HS-5 (cell line): ENCODE results near the gene TOM1L2.

Experiments used
- DNase-seq: peaks from one replicate; pipeline ENCODE4 v3.0.0-alpha.2; 2012; ENCODE audit warnings: low read depth

Gene TOM1L2

DNA sequence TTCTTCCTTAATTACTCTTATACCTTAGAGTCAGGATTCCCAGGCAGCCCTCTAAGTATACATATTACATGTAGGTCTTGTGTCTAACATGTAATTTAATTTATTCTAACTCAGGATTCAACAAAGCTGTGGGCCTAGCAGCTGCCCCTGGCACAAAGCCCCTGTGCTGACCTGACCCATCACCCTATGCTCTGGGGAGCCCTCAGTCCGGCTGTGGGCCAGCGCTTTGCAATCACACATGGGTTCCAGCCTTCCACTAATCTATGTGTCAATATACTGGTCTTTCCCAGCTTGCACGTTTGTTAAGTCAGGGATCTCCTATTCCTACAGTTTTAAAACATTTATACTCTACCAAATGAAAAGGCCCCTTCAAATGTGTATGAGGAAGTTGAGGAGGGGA, 72.7 kb downstream of the TOM1L2 start:
- no peak for DNase-seq

DNA sequence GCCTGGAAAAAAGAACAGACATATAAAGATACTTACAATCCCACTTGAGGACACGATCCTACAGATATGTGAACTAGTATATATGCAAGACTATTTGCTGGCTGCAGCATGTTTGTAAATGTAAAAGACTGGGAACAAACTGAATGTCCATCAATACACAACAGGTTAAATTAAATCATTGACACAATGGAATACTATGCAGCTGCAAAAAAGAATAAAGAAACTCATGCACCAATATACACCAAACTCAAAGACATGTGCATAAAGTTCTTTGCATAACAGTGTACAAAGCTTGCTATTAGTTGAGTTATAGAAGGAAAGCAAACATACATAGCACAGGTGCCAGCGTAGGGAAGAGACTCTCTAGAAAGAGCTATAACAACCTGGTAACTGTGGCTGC, 73.5 kb downstream of the TOM1L2 start:
- no peak for DNase-seq

DNA sequence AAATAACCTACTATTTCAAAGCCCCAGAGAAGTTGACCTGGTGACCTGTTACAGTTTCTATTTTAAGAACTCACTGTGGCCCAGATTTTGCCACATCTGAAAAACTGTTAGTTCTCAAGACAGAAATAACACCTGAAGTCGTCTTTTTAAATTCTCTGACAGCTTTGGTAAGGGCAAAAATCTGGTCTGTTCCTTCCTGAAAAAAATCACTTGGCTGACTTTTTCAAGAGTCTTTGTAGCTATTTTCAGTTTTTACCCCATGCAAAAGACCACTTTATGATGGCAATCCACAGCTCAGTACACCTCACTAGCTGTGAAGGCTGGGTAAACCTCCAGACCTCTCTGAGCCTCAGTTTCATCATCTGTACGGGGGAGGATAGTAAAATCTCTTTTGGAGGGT, 74.8 kb downstream of the TOM1L2 start:
- no peak for DNase-seq

DNA sequence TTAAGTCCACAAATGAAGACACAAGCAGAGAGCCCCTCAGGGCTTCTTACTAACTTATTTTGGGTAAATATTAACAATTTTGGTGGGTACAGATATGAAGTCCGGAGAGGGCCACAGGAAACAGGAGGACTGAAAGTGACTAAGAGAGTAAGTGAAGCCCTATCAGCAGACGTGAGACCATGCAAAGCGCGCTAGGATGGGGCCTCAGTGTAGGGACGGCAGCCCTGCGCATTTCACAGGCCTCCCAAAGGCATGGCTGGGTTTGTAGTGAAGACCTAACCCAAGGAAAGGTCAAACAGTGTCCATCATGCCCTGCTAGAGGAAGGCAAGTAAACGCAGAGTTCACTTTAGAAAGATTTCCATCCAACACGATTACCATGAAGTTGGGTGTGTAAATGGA, 75.5 kb downstream of the TOM1L2 start:
- no peak for DNase-seq

DNA sequence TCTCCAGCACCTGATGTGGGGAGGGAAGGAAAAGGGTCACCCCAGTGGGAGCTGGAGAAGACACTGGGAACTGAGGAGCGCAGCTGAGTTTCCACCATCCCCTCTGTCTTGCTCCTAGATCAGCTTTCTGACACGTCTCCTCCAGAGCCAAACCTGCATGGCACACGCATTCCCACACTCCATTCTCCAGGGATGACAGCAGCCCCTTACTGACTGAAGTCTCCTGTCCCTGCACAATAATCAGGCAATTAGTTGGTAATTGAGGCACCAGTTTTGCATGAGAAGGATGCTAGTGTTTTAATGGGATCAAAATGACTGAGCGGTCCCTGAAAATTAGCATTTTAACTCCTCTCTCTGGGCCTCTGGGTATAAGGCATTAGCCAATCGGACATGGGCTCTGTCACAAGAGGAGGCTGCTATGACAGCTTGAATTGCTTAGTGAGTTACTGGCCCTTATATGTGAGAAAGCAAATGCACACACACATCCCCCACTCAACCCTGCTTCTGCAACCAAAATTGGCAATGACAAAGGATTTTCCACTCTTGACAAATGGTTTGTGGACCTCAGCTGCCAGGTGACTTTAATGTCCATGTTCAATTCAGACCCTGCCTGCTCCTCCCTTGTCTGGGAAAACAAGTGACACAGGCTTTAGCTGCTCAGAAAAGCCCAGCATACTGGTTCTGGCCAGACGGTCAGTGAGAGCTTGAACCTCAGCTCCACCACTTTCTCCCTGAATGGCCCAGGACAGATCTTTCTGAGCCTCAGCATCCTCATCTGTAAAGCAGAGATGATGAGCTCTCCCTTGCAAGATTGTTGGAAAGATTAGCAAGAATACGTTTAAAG, 78.2 kb downstream of the TOM1L2 start:
- no peak for DNase-seq

DNA sequence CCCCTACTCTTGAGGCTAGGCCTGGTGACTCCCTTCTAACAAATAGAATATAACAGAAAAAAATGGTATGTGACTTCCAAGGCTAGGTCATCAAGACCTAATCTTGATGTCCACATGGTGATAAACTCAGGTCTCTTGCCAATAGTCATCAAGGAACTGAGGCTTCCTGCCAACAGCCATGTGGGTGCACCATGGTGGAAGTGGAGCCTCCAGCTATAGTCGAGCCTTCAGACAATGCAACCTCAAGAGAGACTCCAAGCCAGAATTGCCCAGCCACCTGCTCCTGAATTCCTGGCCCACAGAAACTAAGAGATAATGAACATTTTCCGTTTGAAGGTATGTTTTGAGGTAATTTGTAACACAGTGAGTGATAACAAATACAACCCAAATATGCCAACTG, 79.5 kb downstream of the TOM1L2 start:
- no peak for DNase-seq

DNA sequence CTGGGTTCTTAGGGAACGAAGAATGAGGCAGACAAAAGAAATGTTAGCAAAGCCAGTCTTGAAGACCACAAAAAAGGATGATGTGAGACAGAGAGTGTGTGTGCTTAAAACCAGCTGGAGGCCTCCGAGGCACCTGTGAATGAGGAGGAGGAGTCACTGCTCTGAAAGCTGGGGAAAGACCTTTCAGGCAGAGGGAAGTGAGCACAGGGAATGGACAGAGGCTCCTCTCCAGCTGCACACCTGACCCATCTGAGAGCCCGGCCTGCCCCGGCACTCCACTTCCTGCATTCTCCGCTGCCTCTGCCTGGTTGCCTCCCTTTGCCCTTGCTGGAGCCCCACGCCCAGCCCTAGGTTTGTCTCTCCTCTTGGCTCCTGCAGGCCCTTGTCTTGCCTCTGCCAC, 80.2 kb downstream of the TOM1L2 start:
- DNase-seq: no peak

DNA sequence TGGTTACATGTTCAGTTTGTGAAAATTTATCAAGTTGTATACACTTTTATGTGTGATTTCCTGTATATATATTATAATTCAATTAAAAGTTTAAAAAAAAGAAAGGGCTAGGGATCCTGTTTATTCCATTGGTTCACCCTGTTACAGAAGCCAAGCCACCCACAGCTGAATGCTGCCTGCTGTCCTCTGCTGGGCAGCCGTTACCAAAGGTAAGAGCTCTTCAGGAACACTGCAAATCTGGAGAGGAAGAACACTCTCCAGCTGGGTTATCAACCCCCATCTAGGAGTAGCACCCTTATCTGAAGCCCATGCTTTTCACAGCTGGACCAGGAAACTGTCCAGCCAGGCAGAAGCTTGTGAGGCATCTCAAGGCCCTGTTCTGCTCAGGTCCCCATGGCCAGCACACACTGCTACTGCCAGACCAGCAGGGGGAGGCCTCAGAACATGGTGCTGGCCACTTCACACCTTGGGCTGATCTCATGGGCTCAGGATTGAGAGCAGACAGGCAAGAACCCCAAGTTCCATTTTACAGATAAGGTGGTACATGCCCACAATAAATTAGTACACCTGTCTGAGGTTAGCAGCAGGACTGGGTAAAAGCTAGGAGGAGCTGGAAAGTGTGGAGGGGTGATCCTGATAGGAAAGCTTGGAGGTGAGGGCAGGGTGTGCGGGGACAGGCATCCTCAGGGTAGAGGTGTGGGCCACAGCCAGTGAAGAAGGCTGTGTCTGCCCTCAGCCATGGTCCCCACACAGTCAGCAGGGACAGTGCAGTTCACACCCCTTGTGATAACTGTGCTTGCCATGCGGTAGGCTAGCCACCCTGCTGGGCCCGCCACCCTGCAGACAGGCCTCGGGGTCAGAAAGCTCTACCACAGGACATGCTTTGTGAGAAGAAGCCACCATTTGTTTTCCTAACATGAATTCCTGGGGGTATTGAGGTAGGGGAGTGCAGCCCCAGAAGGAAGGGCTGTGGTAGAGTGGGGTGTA, 81.1 kb downstream of the TOM1L2 start:
- no peak for DNase-seq

DNA sequence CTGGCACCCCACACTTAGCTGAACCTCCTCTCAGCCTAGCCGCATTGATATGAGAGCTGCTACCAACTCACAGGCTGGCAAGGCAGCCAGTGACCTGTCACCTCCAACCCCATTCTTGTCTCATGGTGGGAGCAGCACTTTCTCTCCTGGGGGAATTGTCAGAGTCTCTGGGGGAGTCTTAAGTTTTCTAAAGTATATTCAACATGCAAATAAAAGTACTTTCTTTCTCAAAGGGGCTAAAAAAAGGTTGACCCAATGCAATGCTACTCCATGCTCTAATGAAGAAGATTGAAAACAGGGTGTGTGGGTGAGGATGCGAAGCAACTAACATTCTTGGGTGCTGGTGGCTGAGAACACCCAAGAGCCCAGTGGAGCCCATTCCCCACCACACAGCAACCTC, 82.3 kb downstream of the TOM1L2 start:
- no peak for DNase-seq

DNA sequence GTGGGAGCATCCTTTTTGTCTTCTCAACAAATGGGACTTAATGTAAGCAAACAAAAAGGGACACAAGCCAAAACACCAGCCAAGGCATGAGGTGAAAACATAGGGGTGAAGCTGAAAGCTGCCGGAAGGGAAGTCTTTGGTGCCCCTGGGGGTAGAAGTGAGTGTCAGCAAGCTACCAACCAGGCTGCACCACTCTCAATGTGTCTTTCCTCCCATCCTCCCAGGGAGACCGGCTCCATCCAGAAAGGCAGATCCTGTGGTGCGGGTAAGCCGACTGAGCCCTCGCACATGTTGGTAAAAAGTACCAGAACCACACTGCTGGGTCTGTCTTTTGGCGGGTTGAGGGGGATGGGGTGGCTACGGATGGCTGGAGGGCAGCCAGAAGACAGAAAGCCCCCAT, 83.4 kb downstream of the TOM1L2 start:
- DNase-seq: no peak

DNA sequence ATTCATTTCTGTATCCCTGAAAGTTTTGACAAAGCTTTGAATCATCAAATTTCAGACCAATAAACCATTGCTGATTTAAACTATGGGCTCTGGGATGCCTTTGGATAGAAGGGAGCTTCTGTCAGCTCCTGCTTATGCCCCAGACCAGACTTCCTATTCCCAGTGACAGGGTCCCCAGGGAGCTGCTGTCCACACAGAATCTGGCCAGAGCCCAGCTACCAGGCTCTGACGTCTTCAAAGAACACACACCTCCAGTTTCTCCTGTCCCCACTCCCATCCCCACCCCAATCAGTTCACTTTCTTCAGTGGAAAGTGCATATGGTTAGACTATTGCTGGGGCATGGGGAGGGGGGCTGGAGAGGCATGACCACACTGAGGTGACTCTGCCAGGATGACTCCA, 83.8 kb downstream of the TOM1L2 start:
- DNase-seq: no peak

DNA sequence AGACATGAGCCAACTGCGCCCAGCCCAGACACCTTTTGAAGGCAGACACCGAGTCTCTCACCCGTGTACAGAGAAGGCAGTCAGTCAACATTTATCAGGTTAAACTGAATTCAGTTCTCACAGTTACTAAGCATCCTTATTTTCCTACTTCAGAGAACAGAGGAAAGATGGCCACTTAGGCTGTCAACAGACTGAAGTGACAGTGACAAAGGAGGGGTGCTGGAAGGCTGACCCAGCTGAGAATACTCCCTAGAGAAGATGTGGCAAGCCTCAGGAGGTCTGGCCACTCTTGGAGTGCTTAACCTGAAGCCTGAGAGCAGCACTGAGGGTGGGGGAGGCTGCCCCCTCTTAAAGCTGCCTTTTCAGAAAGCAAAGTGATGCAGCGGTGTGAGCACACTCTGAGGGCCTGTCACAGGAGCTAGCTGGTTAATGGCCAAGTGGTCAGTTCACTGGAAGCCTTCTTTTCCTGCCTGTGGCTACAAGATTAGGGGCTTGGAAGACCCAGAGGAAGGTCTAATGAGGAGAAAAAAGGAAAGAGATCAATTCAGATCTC, 84.4 kb downstream of the TOM1L2 start:
- no peak for DNase-seq

DNA sequence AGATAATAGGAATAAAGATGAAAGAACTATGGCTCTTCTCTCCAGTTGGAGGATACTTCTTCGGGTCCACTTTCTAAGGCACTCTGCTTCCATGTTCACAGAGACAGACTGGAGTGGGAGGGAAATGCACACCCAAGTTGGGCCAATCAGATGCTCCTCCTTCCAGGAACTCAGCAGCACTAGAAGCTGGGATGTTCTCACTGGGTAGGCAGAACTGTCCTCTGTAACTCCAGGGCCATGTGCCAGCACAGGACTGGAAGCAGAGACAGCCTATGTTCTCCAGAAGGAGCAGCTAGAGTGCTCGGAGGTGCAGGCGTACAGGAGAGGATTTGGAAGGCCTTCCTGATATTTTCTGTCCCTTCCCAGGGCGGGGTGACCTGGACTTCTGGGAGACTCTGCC, 85.5 kb downstream of the TOM1L2 start:
- DNase-seq: no peak

DNA sequence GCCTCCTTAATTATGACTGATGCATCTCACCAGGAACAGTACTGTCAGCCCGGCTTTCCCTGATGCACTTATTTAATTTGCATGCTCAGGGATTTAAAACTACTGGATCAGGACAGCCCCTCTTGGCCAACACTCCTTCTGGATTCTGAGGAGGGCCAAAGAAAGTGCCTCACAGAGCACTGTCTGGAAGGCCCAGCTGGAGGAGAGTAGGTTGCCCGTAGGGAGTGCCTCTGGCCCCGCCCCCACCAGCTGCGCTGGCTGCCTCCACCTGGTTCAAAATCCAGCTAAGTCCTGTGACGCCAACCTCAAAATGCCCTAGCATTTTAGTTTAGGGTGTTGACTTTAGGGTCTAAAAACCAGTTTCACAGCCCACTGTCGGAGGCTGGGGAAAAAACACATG, 86.0 kb downstream of the TOM1L2 start:
- DNase-seq: no peak

DNA sequence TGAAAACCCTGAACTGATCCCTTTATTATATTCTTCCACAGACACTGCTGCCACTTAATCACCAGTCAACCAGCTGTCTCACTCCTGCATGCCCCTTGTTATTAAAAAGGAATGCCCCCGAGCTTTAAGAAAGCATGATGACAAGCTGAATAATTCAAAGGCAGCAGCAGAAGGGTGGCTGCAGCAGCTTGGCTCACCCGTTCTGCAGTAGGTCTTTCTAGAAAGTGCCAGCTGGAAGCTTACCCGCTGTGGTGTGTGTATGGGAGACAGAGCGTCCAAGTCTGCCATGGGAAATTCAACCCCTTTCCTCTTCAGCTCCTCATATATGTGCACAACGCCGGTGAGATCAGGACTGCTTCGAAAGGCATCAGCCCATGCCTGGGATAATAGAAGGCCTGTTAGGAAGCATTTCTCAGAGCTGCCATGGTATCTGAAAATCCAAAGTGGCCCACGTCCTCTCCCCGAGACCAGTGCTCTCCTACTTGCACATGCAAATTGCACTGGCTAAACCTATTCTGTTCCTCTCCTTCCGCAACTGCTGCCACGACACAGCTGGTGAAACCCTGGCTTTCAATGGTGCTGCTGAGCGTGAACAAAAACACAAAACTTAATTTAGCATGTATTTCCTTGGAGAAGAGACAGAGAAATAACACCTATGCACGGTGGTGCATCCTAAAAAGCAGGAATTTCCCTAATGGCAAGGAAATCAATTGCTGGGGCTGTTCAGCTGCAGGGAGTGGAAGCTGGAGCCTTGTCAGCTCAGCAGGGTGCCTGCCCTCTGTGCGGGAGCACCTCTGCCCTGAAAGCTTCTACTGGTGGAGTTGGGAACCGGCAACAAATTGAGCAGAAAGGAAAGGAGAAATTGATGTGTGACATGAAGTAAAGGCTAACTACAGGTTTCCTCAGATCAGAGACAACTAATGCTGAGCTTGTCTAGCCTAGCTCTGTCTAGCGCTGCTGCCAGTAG, 87.5 kb downstream of the TOM1L2 start:
- DNase-seq: no peak

DNA sequence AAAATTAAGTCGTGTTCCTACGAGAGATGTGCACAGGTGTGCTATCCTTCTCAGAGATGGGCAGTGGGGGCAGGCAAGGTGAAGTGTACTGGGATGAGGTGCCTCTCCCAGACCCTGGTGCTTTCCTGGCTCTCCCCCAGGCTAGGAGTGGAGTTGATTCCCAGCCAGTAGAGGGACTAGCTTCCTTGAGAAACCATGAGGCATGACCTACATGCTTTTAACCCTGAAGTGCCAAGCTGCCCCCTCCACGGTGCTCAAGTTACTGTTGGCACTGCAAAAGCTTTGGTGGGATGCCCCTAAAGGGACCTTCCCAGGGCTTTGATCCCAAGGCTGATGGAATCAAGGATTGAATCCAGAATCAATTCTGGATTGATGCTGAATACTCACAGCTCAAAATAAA, 88.4 kb downstream of the TOM1L2 start:
- DNase-seq: no peak

DNA sequence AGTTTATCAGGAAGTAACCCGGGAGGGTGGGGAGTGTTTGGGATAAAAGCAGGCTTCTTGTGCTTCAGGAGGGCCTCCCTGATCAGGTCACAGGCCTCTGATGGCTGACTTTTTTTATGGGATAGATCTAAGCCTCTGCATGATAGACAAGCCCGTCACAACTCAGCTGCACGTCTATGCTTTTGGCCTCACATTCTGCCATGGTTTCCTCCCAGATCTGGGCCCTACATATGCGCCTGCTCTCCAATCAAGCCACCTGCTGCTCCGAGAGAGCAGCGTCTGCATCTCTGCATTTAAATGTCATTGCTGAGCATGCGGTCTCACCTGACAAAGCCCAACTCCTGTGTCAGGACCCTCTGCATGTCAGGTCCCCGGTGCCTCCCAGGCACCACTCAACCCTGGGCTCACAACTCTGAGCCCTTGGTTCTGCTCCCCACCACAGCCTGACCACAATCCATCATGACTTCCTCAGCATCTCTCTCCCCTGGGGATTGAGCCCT, 90.1 kb downstream of the TOM1L2 start:
- DNase-seq: no peak

DNA sequence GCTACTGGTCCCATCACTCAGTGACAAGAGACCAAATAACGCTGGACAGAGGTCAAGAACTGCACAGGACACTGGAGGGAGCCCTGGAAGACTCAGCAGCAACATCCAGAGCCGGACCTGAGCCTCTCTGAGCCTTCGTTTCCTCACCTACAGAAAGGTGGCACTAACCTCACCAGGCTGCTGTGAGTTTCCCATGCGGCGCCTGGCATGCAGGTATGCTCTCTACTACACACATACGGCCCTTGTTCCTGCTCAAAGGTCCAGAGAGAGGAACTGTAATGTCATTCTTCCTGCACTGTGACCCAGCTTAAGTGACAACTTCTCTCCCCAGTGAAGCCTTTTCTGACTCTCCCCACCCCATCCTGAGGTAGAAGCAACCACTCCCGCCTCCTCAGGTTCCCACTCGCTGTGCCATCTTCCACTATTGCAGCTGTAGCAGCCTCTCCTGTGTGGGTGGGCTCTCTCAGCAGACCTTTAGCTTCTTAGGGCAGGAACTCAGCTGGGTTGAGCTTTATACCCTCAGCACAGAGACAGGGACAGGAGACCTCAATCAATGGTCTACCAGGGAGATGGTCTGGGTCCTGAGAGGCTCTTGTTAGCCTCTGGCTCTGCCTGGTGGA, 91.5 kb downstream of the TOM1L2 start:
- DNase-seq: no peak

DNA sequence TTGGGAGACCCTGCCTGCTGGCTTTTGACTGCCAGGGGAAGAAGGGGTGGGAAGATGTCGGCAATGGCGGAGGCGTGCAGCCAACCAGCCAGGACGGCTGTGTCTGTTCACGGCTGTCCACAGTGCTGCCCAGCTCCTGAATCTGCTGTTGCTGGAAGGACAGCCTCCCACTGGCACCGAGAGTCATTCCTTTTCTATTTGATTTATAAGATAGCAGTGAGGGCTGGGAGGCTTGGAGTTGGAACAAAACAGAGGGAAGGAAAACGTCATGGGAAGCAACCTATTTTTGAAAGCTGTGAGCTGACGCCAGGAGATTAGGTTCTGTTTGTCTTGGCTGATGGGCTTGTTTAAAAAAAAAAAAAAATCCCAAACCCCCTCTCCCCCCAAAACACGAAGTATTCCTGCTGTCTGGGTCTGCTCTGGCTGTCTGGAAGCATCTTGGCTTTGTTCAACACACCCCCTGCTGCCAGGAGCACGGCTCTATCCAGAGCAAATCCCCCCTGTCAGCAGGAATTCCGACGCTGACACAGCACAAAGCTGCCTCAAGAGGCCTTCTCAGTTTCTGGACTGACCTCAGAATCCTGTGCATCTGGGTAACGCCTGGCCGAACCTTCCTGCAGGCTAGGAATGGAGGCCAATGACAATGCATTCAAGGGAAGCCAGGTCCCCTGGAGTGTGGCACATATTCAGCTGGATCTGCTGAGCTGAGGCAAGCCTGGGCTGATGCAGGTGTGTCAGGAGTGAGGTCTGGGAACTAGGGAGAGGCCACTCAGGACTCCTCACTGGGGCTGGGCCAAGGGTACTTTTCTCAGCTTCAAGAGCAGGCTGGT, 94.5 kb downstream of the TOM1L2 start:
- no peak for DNase-seq

DNA sequence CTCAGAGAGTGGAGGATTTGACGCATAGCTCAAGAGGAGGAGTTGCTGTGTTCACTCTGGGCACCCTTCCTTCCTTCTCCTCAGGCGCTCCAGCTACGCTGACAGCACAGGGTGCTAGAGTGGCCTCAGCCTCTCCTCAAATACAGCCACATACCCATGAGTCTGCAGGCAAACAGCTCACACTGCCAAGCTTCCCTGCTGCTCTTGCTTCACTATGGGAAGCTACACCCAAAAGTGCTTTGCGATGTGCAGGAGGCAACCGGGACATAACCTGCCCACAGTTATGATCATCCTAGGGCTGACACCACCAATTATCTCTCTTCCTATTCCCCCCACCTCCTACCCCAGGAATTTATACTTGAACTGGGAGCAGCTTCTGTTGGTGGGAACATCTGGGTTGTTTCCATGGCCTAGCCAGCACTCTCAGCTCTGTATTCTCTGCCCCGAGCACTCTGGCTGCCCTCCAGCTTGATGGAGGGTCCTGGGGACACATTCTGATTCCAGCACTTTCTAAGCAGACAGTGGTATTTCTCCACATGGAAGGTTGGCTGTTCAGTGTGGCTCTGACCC, 95.2 kb downstream of the TOM1L2 start:
- no peak for DNase-seq
